Retina (tissue), 1 donor: ENCODE data around the gene GMPPA.

Experiments used
- DNase-seq: peaks from one replicate; pipeline ENCODE4 v3.0.0-alpha.2; 2016

Gene GMPPA

GRCh38 chr2:219522111-219523030 lies 23.7 kb downstream of the GMPPA start:
- DNase-seq = no peak

GRCh38 chr2:219523031-219523671 lies 24.5 kb downstream of the GMPPA start:
- no peak for DNase-seq

GRCh38 chr2:219524817-219525216 lies 26.1 kb downstream of the GMPPA start:
- no peak for DNase-seq

GRCh38 chr2:219525533-219526232 lies 27.0 kb downstream of the GMPPA start:
- peak; percentile 66 for DNase-seq

GRCh38 chr2:219526320-219527075 lies 27.8 kb downstream of the GMPPA start:
- no peak for DNase-seq

GRCh38 chr2:219527076-219527394 lies 28.3 kb downstream of the GMPPA start:
- DNase-seq = peak; percentile 50

- DNase-seq = no peak
Measured at GRCh38 chr2:219527472-219527871, 28.8 kb downstream of the GMPPA start.

- peak; percentile 93 for DNase-seq
Measured at GRCh38 chr2:219530048-219530963, 31.6 kb downstream of the GMPPA start.

- no peak for DNase-seq
Measured at GRCh38 chr2:219531639-219532377, 33.1 kb downstream of the GMPPA start.

- no peak for DNase-seq
Measured at GRCh38 chr2:219532378-219532649, 33.6 kb downstream of the GMPPA start.

- no peak for DNase-seq
Measured at GRCh38 chr2:219533930-219534661, 35.4 kb downstream of the GMPPA start.

GRCh38 chr2:219536425-219536824 lies 37.7 kb downstream of the GMPPA start:
- DNase-seq = no peak

- DNase-seq = no peak
Measured at GRCh38 chr2:219536967-219537366, 38.3 kb downstream of the GMPPA start.

GRCh38 chr2:219537657-219538488 lies 39.2 kb downstream of the GMPPA start:
- DNase-seq = peak; percentile 34

GRCh38 chr2:219538504-219538951 lies 39.8 kb downstream of the GMPPA start:
- peak; percentile 75 for DNase-seq

- peak; percentile 42 for DNase-seq
Measured at GRCh38 chr2:219538956-219539788, 40.5 kb downstream of the GMPPA start.

- peak; percentile 52 for DNase-seq
Measured at GRCh38 chr2:219539926-219540678, 41.4 kb downstream of the GMPPA start.
